Brain pericyte (primary cell): Measurements from ENCODE around the gene ASIC4.
A peak's percentile ranks its signal among the peaks of the same experiment; 100 is the strongest.

Experiments
- DNase-seq: peaks from one replicate; pipeline ENCODE4 v3.0.0-alpha.2; 2012; ENCODE audit warnings: low read depth, low spot score

The ASIC4 gene

GRCh38 chr2:219497495-219498279 lies 16.6 kb upstream of the ASIC4 start:
- DNase-seq = no peak

DNA sequence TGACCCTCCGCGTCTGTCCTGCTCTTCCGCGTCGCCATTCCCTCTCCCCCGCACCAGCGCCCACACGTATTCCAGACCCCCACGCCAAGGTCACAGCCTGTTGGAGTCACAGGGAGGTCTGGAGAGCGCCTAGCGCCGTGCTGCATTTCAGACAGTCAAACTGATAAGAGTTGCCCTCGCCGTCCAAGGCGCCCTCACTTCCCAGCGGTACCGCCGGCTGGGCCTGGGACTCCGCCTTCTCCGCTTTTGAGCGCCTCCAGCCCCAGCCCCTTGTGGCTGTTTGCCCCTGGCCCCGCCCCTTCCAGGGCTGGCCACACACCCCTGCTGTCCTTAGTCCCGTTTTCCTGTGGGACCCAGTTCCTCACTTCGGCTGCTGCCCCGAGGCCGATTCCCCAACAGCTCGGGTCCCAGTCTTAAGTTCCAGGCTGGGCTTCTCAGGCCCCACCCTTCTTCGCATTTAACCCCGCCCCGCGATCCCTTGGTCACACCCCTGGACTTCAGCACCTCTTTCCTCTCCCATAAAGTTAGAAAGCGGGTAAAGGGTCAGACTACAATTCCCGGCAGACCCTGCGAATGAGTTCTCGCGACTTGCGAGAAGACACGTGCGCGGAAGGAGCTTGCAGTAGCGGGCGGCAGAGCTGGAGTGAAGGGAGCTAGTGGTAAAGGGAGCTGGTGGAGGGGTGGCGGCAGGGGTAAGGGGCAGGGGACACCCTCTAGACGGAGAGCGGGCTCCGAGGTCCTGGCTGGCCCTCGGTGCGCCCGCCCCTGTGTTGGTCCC lies 15.8 kb upstream of the ASIC4 start, which contains the start of gene GMPPA:
Gene GMPPA, plus strand, starts transcription at position 612 of the 778 bp plus-strand sequence. CDS start 1,085 bp downstream, outside the sequence.
- peak; percentile 92 for DNase-seq

DNA sequence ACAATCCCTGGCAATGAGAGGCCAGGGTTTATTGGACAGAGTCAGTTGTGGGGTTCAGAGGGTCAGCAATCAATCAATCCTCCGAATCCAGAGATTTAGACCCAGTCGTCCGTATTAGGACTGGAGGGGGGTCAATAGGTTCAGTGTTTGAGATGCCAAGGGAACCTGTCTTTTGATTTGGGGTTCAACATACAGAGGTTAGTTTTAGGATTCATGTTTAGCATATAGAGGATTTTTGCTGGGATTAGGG lies 15.3 kb upstream of the ASIC4 start:
- DNase-seq = no peak

DNA sequence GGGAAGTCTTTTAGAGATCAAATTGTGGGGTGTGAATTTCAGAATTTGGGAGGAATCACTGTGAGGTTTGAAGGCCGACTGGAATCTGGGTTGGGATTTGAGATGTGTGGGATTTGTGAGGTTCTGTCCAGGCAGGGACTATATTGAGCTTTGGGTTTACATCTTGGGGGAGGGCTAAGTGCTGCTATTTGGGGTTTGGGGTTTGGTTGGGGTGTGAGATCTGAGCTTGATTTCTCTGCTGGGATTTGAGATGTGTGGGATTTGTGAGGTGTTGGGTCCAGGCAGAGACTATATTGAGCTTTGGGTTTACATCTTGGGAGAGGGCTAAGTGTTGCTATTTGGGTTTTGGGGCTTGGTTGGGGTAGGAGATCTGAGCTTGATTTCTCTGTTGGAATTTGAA lies 14.7 kb upstream of the ASIC4 start:
- DNase-seq = no peak

DNA sequence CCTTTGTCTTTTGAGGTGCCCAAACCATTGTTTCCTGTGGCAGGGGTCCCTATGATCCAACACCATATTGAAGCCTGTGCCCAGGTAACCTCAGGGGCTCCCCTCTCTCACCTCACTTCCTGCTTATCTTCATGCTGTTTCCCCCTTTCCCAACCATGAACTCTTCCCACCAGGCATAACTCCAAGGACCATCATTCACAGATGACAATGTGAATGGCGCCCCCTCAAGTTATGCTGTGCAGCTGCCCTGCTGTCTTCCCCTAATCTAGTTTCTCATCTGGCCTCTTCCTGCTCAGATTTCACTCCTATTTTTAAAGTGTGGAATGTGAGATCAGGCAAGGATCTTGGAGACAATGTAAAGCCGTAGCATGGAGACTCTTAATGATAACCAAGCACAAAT lies 14.1 kb upstream of the ASIC4 start:
- DNase-seq = no peak

DNA sequence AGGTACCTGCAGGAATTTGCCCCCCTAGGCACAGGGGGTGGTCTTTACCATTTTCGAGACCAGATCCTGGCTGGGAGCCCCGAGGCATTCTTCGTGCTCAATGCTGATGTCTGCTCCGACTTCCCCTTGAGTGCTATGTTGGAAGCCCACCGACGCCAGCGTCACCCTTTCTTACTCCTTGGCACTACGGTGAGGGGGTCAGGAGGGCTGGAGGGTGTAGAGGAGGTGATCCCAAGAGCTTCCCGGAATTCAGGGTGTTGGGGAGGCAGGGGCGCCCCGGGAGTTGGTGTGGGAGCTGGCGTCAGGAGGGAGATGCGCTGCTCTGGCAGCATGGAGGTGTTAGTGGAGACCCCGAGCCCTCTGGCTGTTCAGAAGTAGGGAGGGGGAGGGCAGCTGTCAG lies 12.4 kb upstream of the ASIC4 start:
- no peak for DNase-seq

GRCh38 chr2:219502618-219503017 lies 11.7 kb upstream of the ASIC4 start:
- no peak for DNase-seq

DNA sequence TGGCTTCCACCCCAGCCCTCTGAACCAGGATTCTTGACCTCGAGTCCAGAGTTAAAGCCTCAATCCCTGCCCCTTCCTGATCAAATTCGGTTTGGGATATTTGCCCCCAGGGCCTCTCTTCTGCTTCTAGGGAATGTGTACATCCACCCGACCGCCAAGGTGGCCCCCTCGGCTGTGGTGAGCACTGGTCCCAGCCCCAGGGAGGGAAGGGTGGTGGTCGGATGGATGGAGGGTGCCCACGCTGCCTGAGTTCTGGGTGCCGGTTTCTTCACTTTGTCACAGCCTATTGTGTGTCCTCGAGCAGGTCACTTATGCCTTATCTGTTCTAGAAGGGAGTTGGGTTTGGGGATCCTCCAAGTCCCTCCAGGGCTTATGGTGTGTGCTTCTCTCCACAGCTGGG lies 8.7 kb upstream of the ASIC4 start:
- DNase-seq = no peak

- no peak for DNase-seq
Observed at GRCh38 chr2:219506153-219506801, 8.0 kb upstream of the ASIC4 start.

- DNase-seq = no peak
Observed at GRCh38 chr2:219506802-219507526, 7.3 kb upstream of the ASIC4 start.

- DNase-seq = no peak
Observed at GRCh38 chr2:219507581-219508443, 6.5 kb upstream of the ASIC4 start.

DNA sequence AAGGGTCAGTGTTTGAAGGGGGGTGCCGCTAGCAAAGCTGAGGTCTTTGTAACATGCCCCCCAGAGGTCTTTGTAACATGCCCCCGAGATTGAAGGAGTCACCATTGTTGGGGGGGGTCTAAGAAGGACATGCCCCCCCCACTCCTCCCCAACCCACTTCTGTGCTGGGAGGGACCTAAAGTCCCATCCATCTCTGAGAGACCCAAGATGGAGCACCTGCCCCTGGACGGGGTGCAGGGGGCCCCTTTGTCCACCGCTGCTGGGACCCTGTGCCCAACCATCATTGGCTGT lies 5.9 kb upstream of the ASIC4 start:
- DNase-seq = no peak

GRCh38 chr2:219508971-219509779 lies 5.1 kb upstream of the ASIC4 start:
- no peak for DNase-seq

DNA sequence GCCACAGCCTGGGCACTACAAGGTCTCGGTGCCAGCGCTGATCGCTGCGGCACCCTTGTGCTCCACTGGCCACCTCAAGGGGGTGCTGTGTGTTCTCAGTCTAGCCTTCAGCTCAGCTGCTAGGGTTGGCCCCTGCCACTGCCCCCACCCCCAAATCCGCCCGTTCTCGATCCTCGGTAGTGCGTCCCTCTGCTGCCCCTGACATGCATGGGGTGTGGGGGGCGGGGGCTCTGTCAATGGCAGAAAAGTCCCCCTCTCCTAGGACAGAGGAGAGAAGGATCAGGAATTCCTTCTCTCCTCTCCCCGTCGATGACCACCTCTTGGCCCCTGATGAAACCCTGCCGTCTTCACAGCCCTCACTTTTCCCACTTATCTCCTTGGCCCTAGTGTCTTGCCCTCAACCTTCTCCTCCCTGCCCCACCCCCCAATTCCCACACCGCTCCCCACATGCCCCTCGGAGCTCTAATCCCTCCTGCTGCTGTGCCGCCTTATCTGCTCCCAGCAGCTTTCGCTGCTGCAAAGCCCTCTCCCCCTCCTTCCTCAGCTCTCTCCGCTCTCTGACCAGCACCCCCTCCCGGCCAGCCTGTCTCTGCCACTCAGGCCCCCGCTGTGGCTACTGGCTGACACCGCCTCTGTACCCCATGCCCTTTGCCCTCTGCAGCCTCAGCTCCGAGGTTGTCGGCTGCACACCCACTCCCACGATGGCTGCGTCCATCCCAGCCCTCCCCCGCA lies 4.3 kb upstream of the ASIC4 start:
- DNase-seq = no peak

DNA sequence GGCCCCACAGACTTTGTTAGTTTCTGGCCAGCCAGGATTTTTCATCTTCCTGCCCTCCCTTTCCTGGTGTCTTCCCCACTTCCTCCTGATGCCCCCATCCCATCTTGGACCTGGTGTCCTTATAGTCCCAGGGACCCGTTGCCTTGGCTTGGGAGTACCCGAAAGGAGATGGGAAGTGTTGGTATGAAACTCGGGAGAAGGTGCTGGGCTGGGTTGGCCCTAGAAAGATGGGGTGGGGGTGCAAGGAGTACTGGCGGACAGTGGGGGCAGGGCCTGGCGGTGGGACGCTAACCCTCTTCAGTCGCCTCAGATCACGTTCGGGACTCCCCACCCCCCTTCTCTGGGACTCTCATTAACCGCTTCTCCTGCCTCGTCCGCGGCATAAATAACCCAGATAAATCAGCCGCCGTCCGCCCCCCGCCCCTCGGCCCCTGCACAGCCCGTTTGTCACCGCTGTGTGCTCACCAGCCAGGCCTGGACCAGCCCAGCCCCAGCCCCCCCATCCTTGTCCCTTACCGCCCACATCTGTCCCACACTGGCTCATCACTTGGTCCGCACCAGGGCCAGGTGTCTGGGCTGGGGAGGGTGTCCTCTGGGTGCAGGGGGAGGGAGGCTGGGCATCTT lies 3.7 kb upstream of the ASIC4 start:
- no peak for DNase-seq

- DNase-seq = no peak
Observed at GRCh38 chr2:219511547-219512325, 2.5 kb upstream of the ASIC4 start.

GRCh38 chr2:219512524-219513216 lies 1.6 kb upstream of the ASIC4 start:
- no peak for DNase-seq

- DNase-seq = no peak
Observed at GRCh38 chr2:219513787-219514186, 495 bp upstream of the ASIC4 start.
